Neural progenitor cell (in vitro differentiated cells): ENCODE results near the gene SCAI.

Source experiments
- EZH2 ChIP-seq: fragments of 200-600 bp; sonication (generic); IDR thresholded peaks from 2 replicates; pipeline ENCODE4 v1.6.1; 2017; ENCODE audit warnings: antibody characterized with exemption, mild to moderate bottlenecking, moderate library complexity
- EZH2phosphoT487 ChIP-seq: fragments of 200-600 bp; sonication (generic); IDR thresholded peaks from 2 replicates; pipeline ENCODE4 v1.6.1; 2017; ENCODE audit warnings: antibody characterized with exemption
- TF ChIP-seq, protein P1 (sequence below): fragments of 200-600 bp; sonication (generic); IDR thresholded peaks from 2 replicates; pipeline ENCODE4 v1.5.1; 2017; ENCODE audit warnings: antibody characterized with exemption, mild to moderate bottlenecking

DNA sequence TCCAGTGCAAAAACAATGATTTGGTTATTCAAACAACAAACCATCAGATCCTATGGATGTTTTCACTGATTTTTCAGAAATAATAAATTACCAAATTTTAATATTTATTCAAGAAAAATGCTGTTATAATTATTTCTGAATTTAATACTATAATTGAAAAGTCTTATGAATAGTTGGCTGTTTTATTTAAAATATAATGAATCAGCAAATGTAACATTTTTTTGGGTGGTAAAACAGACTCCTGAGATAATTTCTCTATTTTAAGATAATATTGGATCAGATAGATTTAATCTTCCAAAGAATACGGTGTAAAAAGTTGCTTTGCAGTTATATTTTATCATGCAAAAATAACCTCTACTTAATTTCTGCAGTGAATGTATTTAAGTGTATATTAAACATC is 197.2 kb downstream of the SCAI start:
- TF ChIP-seq, protein P1, sequence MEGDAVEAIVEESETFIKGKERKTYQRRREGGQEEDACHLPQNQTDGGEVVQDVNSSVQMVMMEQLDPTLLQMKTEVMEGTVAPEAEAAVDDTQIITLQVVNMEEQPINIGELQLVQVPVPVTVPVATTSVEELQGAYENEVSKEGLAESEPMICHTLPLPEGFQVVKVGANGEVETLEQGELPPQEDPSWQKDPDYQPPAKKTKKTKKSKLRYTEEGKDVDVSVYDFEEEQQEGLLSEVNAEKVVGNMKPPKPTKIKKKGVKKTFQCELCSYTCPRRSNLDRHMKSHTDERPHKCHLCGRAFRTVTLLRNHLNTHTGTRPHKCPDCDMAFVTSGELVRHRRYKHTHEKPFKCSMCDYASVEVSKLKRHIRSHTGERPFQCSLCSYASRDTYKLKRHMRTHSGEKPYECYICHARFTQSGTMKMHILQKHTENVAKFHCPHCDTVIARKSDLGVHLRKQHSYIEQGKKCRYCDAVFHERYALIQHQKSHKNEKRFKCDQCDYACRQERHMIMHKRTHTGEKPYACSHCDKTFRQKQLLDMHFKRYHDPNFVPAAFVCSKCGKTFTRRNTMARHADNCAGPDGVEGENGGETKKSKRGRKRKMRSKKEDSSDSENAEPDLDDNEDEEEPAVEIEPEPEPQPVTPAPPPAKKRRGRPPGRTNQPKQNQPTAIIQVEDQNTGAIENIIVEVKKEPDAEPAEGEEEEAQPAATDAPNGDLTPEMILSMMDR = no peak
- TF ChIP-seq EZH2 = no peak
- TF ChIP-seq EZH2phosphoT487 = no peak
